GM21737 (cell line): ENCODE data around the gene GRIN3B.

Experiments
- ATAC-seq: cut with Tn5 transposase; IDR thresholded peaks from one replicate; pipeline ENCODE4 v1.9.1; 2021; ENCODE audit warnings: mild to moderate bottlenecking, moderate library complexity; ENCODE audit not compliant: unreplicated experiment

Gene GRIN3B

GRCh38 chr19:990119-990571 lies 10.1 kb upstream of the GRIN3B start:
- ATAC-seq = no peak

GRCh38 chr19:990746-991145 lies 9.5 kb upstream of the GRIN3B start:
- ATAC-seq = no peak

GRCh38 chr19:991174-991931 lies 8.9 kb upstream of the GRIN3B start:
- no peak for ATAC-seq

- ATAC-seq = no peak
Measured at GRCh38 chr19:991932-992669, 8.1 kb upstream of the GRIN3B start.

GRCh38 chr19:992670-993055 lies 7.6 kb upstream of the GRIN3B start:
- ATAC-seq = no peak

GRCh38 chr19:993361-993830 lies 6.8 kb upstream of the GRIN3B start:
- ATAC-seq = no peak

- ATAC-seq = no peak
Measured at GRCh38 chr19:993831-994393, 6.3 kb upstream of the GRIN3B start.

- no peak for ATAC-seq
Measured at GRCh38 chr19:994516-994915, 5.7 kb upstream of the GRIN3B start.

- no peak for ATAC-seq
Measured at GRCh38 chr19:995051-995827, 5.0 kb upstream of the GRIN3B start.

GRCh38 chr19:996051-996838 lies 4.0 kb upstream of the GRIN3B start:
- no peak for ATAC-seq

- ATAC-seq = no peak
Measured at GRCh38 chr19:998064-998463, 2.2 kb upstream of the GRIN3B start.

GRCh38 chr19:999379-999719 lies 870 bp upstream of the GRIN3B start:
- ATAC-seq = no peak

- no peak for ATAC-seq
Measured at GRCh38 chr19:1000591-1001537, 645 bp downstream of the GRIN3B start.

GRCh38 chr19:1001538-1002166 lies 1.4 kb downstream of the GRIN3B start:
- ATAC-seq = no peak

- ATAC-seq = no peak
Measured at GRCh38 chr19:1002600-1002999, 2.4 kb downstream of the GRIN3B start.

- no peak for ATAC-seq
Measured at GRCh38 chr19:1003283-1003682, 3.1 kb downstream of the GRIN3B start.

GRCh38 chr19:1004204-1004802 lies 4.1 kb downstream of the GRIN3B start:
- no peak for ATAC-seq
